ENCODE results near the gene HTRA1. TPM values are rescaled to one million over a fixed set of nuclear protein-coding genes. Genes with fewer than 3 reads are reported as not detected.
A peak's percentile ranks its signal among the peaks of the same experiment; 100 is the strongest.

Gene HTRA1
- total RNA-seq, 4 donors from 2014 or later: 71.0 to 113 (median 84.1) TPM

GRCh38 chr10:122515588-122516231 lies 54.4 kb downstream of the HTRA1 start:
- no peak overlapping the region for H3K4me3 ChIP-seq (ENCODE audit: low read depth, poor library complexity, severe bottlenecking)
- TF ChIP-seq CTCF (IDR thresholded peaks at IDR 0.05) (no peak), POLR2A (IDR thresholded peaks at IDR 0.05) (no peak)
- WGBS, 2 donors: 74 to 77% methylated on average over 16 of the region's 16 CpGs
- intact Hi-C loops (cut with DNase I; ENCODE audit: low total_unique reads): no loop called here
- DNase-seq (ENCODE audit: low spot score in 2 of 2): no peak

GRCh38 chr10:122516734-122517133 lies 55.4 kb downstream of the HTRA1 start:
- intact Hi-C loops (cut with DNase I; ENCODE audit: low total_unique reads): no loop called here
- no peak overlapping the region for H3K4me3 ChIP-seq (ENCODE audit: low read depth, poor library complexity, severe bottlenecking)
- WGBS, 2 donors: 67 to 85% methylated on average over 4 of the region's 4 CpGs
- TF ChIP-seq POLR2A (IDR thresholded peaks at IDR 0.05): no peak
- no peak for TF ChIP-seq CTCF (IDR thresholded peaks at IDR 0.05)
- DNase-seq (ENCODE audit: low spot score in 2 of 2): no peak

- TF ChIP-seq POLR2A (IDR thresholded peaks at IDR 0.05): no peak
- no peak for TF ChIP-seq CTCF (IDR thresholded peaks at IDR 0.05)
- WGBS, 2 donors: 79% methylated on average over 7 of the region's 7 CpGs
- no peak overlapping the region for H3K4me3 ChIP-seq (ENCODE audit: low read depth, poor library complexity, severe bottlenecking)
- intact Hi-C loops (cut with DNase I; ENCODE audit: low total_unique reads): no loop called here
- peak in 1 of 2 donors; percentile 71 for DNase-seq (ENCODE audit: low spot score in 2 of 2)
Observed at GRCh38 chr10:122519144-122519543, 57.8 kb downstream of the HTRA1 start.

- TF ChIP-seq CTCF (IDR thresholded peaks at IDR 0.05) (no peak), POLR2A (IDR thresholded peaks at IDR 0.05) (no peak)
- intact Hi-C loops (cut with DNase I; ENCODE audit: low total_unique reads): no loop called here
- peak in 1 of 2 donors; percentile 71 for DNase-seq (ENCODE audit: low spot score in 2 of 2)
- H3K4me3 ChIP-seq (ENCODE audit: low read depth, poor library complexity, severe bottlenecking): no peak overlapping the region
- 86 to 94% methylated on average over 15 of the region's 15 CpGs for WGBS, 2 donors
Observed at GRCh38 chr10:122519873-122520272, 58.5 kb downstream of the HTRA1 start.

GRCh38 chr10:122521011-122521410 lies 59.7 kb downstream of the HTRA1 start:
- WGBS, 2 donors: 56 to 62% methylated on average over 3 of the region's 3 CpGs
- no peak overlapping the region for H3K4me3 ChIP-seq (ENCODE audit: low read depth, poor library complexity, severe bottlenecking)
- intact Hi-C loops (cut with DNase I; ENCODE audit: low total_unique reads): no loop called here
- DNase-seq (ENCODE audit: low spot score in 2 of 2): peak in 1 of 2 donors; percentile 66
- TF ChIP-seq POLR2A (IDR thresholded peaks at IDR 0.05): no peak
- no peak for TF ChIP-seq CTCF (IDR thresholded peaks at IDR 0.05)

GRCh38 chr10:122524811-122525210 lies 63.5 kb downstream of the HTRA1 start:
- no peak for TF ChIP-seq POLR2A (IDR thresholded peaks at IDR 0.05)
- no peak for TF ChIP-seq CTCF (IDR thresholded peaks at IDR 0.05)
- 83 to 92% methylated on average over 3 of the region's 3 CpGs for WGBS, 2 donors
- peak in 1 of 2 donors; percentile 72 for DNase-seq (ENCODE audit: low spot score in 2 of 2)
- intact Hi-C loops (cut with DNase I; ENCODE audit: low total_unique reads): no loop called here
- H3K4me3 ChIP-seq (ENCODE audit: low read depth, poor library complexity, severe bottlenecking): no peak overlapping the region

Data from lower leg skin (tissue), 4 donors.